ENCODE measurements around the gene FREM3. TPM values are rescaled to one million over a fixed set of nuclear protein-coding genes. Genes with fewer than 3 reads are reported as not detected.

The FREM3 gene
- total and polyA plus RNA-seq, 2 of the 8 experiments (the other 6 are each of a cell fraction or from before 2014, with no cell fraction given), result 0.03 to 0.11 TPM

DNA sequence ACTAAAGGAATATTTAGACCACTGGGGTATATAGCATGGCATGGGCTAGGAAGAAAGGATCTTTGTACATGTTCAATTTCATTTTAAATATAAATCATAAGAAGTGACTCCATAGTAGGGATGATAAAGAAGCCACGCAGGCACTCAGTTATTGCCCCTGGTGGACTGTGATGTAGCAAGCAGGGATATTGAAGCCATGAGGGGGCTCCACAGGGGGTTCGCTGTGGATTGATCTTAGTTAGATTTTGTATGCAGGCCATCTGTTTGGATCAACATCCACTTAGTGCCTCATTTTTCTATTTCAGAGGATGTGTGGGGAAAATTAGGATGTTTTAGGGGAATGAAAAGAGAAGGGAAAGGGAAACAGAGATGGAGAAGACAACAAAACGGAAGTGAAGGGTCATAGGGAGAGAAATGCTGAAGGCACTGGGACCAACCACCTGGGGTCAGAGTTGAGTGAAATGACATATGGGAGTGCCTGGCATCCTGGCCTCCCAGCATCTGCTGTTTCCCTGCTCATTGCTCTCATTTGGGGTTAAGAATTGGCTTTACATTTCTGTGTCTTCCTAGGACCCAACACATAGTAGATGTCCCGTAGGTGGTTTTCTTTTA is 11.2 kb upstream of the FREM3 start (continued):
- TF ChIP-seq CTBP2 (IDR thresholded peaks at IDR 0.05; ENCODE audit: borderline replicate concordance, insufficient read depth, insufficient read length, low read length) (no peak), CBX5 (IDR thresholded peaks at IDR 0.05; ENCODE audit: low read depth, low read length) (no peak), PHF8 (conservative IDR thresholded peaks at IDR 0.05; ENCODE audit: low read depth, low read length) (no peak), TAF7 (optimal IDR thresholded peaks at IDR 0.05; ENCODE audit: borderline replicate concordance, low read depth, low read length) (no peak), SIRT6 (IDR thresholded peaks at IDR 0.05; ENCODE audit: low read length) (no peak), NANOG (IDR thresholded peaks at IDR 0.05; ENCODE audit: insufficient read depth, low read depth, low read length, poor library complexity, severe bottlenecking) (no peak)
- TF ChIP-seq, protein P1, sequence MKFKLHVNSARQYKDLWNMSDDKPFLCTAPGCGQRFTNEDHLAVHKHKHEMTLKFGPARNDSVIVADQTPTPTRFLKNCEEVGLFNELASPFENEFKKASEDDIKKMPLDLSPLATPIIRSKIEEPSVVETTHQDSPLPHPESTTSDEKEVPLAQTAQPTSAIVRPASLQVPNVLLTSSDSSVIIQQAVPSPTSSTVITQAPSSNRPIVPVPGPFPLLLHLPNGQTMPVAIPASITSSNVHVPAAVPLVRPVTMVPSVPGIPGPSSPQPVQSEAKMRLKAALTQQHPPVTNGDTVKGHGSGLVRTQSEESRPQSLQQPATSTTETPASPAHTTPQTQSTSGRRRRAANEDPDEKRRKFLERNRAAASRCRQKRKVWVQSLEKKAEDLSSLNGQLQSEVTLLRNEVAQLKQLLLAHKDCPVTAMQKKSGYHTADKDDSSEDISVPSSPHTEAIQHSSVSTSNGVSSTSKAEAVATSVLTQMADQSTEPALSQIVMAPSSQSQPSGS (IDR thresholded peaks at IDR 0.05; ENCODE audit: low read length), result no peak
- TF ChIP-seq, protein P2, sequence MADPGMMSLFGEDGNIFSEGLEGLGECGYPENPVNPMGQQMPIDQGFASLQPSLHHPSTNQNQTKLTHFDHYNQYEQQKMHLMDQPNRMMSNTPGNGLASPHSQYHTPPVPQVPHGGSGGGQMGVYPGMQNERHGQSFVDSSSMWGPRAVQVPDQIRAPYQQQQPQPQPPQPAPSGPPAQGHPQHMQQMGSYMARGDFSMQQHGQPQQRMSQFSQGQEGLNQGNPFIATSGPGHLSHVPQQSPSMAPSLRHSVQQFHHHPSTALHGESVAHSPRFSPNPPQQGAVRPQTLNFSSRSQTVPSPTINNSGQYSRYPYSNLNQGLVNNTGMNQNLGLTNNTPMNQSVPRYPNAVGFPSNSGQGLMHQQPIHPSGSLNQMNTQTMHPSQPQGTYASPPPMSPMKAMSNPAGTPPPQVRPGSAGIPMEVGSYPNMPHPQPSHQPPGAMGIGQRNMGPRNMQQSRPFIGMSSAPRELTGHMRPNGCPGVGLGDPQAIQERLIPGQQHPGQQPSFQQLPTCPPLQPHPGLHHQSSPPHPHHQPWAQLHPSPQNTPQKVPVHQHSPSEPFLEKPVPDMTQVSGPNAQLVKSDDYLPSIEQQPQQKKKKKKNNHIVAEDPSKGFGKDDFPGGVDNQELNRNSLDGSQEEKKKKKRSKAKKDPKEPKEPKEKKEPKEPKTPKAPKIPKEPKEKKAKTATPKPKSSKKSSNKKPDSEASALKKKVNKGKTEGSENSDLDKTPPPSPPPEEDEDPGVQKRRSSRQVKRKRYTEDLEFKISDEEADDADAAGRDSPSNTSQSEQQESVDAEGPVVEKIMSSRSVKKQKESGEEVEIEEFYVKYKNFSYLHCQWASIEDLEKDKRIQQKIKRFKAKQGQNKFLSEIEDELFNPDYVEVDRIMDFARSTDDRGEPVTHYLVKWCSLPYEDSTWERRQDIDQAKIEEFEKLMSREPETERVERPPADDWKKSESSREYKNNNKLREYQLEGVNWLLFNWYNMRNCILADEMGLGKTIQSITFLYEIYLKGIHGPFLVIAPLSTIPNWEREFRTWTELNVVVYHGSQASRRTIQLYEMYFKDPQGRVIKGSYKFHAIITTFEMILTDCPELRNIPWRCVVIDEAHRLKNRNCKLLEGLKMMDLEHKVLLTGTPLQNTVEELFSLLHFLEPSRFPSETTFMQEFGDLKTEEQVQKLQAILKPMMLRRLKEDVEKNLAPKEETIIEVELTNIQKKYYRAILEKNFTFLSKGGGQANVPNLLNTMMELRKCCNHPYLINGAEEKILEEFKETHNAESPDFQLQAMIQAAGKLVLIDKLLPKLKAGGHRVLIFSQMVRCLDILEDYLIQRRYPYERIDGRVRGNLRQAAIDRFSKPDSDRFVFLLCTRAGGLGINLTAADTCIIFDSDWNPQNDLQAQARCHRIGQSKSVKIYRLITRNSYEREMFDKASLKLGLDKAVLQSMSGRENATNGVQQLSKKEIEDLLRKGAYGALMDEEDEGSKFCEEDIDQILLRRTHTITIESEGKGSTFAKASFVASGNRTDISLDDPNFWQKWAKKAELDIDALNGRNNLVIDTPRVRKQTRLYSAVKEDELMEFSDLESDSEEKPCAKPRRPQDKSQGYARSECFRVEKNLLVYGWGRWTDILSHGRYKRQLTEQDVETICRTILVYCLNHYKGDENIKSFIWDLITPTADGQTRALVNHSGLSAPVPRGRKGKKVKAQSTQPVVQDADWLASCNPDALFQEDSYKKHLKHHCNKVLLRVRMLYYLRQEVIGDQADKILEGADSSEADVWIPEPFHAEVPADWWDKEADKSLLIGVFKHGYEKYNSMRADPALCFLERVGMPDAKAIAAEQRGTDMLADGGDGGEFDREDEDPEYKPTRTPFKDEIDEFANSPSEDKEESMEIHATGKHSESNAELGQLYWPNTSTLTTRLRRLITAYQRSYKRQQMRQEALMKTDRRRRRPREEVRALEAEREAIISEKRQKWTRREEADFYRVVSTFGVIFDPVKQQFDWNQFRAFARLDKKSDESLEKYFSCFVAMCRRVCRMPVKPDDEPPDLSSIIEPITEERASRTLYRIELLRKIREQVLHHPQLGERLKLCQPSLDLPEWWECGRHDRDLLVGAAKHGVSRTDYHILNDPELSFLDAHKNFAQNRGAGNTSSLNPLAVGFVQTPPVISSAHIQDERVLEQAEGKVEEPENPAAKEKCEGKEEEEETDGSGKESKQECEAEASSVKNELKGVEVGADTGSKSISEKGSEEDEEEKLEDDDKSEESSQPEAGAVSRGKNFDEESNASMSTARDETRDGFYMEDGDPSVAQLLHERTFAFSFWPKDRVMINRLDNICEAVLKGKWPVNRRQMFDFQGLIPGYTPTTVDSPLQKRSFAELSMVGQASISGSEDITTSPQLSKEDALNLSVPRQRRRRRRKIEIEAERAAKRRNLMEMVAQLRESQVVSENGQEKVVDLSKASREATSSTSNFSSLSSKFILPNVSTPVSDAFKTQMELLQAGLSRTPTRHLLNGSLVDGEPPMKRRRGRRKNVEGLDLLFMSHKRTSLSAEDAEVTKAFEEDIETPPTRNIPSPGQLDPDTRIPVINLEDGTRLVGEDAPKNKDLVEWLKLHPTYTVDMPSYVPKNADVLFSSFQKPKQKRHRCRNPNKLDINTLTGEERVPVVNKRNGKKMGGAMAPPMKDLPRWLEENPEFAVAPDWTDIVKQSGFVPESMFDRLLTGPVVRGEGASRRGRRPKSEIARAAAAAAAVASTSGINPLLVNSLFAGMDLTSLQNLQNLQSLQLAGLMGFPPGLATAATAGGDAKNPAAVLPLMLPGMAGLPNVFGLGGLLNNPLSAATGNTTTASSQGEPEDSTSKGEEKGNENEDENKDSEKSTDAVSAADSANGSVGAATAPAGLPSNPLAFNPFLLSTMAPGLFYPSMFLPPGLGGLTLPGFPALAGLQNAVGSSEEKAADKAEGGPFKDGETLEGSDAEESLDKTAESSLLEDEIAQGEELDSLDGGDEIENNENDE (IDR thresholded peaks at IDR 0.05; ENCODE audit: insufficient replicate concordance, low read length), result no peak
